Smooth muscle cell (in vitro differentiated cells): ENCODE results near the gene CPNE2. TPM values are rescaled to one million over a fixed set of nuclear protein-coding genes. Genes with fewer than 3 reads are reported as not detected.
"Not testable (repeated sequence)": the region's sequence is repeated elsewhere in the genome, so short reads cannot be mapped to it uniquely, and the experiment has no call there.

ENCODE experiments used
- DNase-seq: peaks from one replicate; lab custom pipeline; 2025; ENCODE audit not compliant: unreplicated experiment; lab: John Stamatoyannopoulos, UW
- H2AFZ ChIP-seq: fragments of 200-600 bp; sonication (generic); 2 replicates; pipeline ENCODE4 v1.6.0; 2016; ENCODE audit warnings: antibody characterized with exemption, low read depth, mild to moderate bottlenecking
- H3F3A ChIP-seq: fragments of 200-600 bp; sonication (generic); 2 replicates; pipeline ENCODE4 v1.6.0; 2017; ENCODE audit warnings: antibody characterized with exemption, low read depth
- H3K27ac ChIP-seq: fragments of 200-600 bp; sonication (generic); 2 replicates; pipeline ENCODE4 v1.5.1; 2016; ENCODE audit warnings: low read depth, mild to moderate bottlenecking
- H3K27me3 ChIP-seq: fragments of 200-600 bp; sonication (generic); 2 replicates; pipeline ENCODE4 v1.6.1; 2016; ENCODE audit warnings: low read depth, mild to moderate bottlenecking
- H3K36me3 ChIP-seq: fragments of 200-600 bp; sonication (generic); 2 replicates; pipeline ENCODE4 v1.5.1; 2016; ENCODE audit warnings: low read depth
- H3K4me1 ChIP-seq: fragments of 200-600 bp; sonication (generic); 2 replicates; pipeline ENCODE4 v1.5.1; 2016; ENCODE audit warnings: low read depth
- H3K4me2 ChIP-seq: fragments of 200-600 bp; sonication (generic); 2 replicates; pipeline ENCODE4 v1.6.0; 2016; ENCODE audit warnings: mild to moderate bottlenecking
- H3K4me3 ChIP-seq: fragments of 200-600 bp; sonication (generic); 2 replicates; pipeline ENCODE4 v1.5.1; 2016; ENCODE audit warnings: mild to moderate bottlenecking
- H3K79me2 ChIP-seq: fragments of 200-600 bp; sonication (generic); 2 replicates; pipeline ENCODE4 v1.6.0; 2016; ENCODE audit warnings: low read depth, mild to moderate bottlenecking
- H3K9ac ChIP-seq: fragments of 200-600 bp; sonication (generic); 2 replicates; pipeline ENCODE4 v1.6.0; 2016; ENCODE audit warnings: low read depth
- H3K9me3 ChIP-seq: fragments of 200-600 bp; sonication (generic); replicated peaks from 2 replicates; pipeline ENCODE4 v1.5.1; 2016; ENCODE audit warnings: low read depth
- H4K20me1 ChIP-seq: fragments of 200-600 bp; sonication (generic); 2 replicates; pipeline ENCODE4 v1.6.0; 2016; ENCODE audit warnings: low read depth
- WGBS: methylation state at CpG from one replicate; pipeline ENCODE4 v1.1.7; 2016; ENCODE audit warnings: low lambda C conversion rate; 5-methylcytosine and 5-hydroxymethylcytosine counted together
- polyA plus RNA-seq: library from polyadenylated mRNA; unstranded; fragments of >200 nt; fragmentation: Nextera tagmentation; extraction: Ambion mirVana; gene quantifications from 2 replicates; pipeline ENCODE4 v1.2.1, GENCODE V29; 2016
- total RNA-seq: library from RNA; depleted of rRNA; stranded (reverse); fragments of >200 nt; gene quantifications from 2 replicates; pipeline ENCODE4 v1.2.3, GENCODE V29; 2014
- TF ChIP-seq, protein P1 (sequence below): fragments of 200-600 bp; sonication (generic); IDR thresholded peaks from 2 replicates; pipeline ENCODE4 v1.5.1; 2017; ENCODE audit warnings: borderline replicate concordance, mild to moderate bottlenecking, antibody characterized with exemption; ENCODE audit not compliant: insufficient read depth, poor library complexity, severe bottlenecking

The CPNE2 gene
- total and polyA plus RNA-seq, 2 experiments from 2014 or later: 18.2 to 19.8 TPM

DNA sequence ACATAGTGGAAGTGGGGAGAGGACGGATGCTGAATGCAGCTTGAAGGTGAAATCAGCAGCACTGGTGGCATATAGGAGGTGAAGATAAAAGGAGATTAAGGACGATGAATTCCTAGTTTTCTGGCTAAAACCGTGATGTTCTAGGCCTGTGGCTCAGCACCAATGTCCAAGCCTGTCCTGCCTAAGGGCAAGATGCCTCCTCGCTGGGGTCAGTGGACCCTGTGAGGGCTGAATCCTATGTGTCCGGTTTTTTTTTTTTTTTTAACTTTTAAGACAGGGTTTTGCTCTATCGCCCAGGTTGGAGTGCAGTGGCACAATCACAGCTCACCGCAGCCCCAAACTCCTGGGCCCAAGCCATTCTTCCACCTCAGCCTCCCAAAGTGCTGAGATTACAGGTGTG lies 12.8 kb downstream of the CPNE2 start:
- no peak overlapping the region for H3K9ac ChIP-seq
- WGBS: 97% methylated on average over 7 of the region's 7 CpGs
- peaks cover 19% of the 10 kb centered on the region for H4K20me1 ChIP-seq

DNA sequence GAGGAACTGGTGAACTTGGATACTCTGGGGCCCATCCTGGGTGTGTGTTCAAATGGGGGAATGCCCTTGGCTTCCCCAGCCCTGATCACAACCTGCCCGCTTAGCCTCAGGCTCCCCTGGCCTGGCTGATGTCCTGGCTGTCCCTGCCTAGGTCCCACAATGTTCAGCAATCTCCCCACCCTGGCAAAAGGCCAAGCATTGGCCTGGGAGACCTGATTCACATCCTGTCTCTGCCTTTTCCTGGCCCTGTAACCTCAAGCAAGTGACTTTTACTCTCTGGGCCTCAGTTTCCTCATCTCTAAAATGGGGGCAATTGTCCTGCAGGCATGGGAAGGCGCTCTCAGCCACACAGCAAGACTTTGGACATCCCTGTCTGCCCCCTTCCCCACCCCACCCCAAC lies 14.4 kb downstream of the CPNE2 start:
- no peak overlapping the region for H3K9ac ChIP-seq
- no peaks in the 10 kb centered on the region for H3K4me1 ChIP-seq
- no peak overlapping the region for H3K4me2 ChIP-seq
- no peak for DNase-seq
- no peak overlapping the region for H3K4me3 ChIP-seq
- H2AFZ ChIP-seq: no peak overlapping the region
- peaks cover 20% of the 10 kb centered on the region for H4K20me1 ChIP-seq
- WGBS: 100% methylated on average over 2 of the region's 2 CpGs
- no peak overlapping the region for H3K27ac ChIP-seq
- H3K36me3 ChIP-seq: no peaks in the 10 kb centered on the region
- TF ChIP-seq, protein P1, sequence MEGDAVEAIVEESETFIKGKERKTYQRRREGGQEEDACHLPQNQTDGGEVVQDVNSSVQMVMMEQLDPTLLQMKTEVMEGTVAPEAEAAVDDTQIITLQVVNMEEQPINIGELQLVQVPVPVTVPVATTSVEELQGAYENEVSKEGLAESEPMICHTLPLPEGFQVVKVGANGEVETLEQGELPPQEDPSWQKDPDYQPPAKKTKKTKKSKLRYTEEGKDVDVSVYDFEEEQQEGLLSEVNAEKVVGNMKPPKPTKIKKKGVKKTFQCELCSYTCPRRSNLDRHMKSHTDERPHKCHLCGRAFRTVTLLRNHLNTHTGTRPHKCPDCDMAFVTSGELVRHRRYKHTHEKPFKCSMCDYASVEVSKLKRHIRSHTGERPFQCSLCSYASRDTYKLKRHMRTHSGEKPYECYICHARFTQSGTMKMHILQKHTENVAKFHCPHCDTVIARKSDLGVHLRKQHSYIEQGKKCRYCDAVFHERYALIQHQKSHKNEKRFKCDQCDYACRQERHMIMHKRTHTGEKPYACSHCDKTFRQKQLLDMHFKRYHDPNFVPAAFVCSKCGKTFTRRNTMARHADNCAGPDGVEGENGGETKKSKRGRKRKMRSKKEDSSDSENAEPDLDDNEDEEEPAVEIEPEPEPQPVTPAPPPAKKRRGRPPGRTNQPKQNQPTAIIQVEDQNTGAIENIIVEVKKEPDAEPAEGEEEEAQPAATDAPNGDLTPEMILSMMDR: no peak
- no peaks in the 10 kb centered on the region for H3K79me2 ChIP-seq
- H3K9me3 ChIP-seq: no peaks in the 10 kb centered on the region
- H3F3A ChIP-seq: no peaks in the 10 kb centered on the region
- no peaks in the 10 kb centered on the region for H3K27me3 ChIP-seq

More for the DNA sequence above, 12.8 kb downstream of the CPNE2 start:
- H3K36me3 ChIP-seq: no peaks in the 10 kb centered on the region
- H3K4me2 ChIP-seq: no peak overlapping the region
- no peak overlapping the region for H3K27ac ChIP-seq
- H3K27me3 ChIP-seq: no peaks in the 10 kb centered on the region
- H3K4me3 ChIP-seq: no peak overlapping the region
- no peaks in the 10 kb centered on the region for H3K9me3 ChIP-seq
- TF ChIP-seq, protein P1: no peak
- H2AFZ ChIP-seq: no peak overlapping the region
- peaks cover 3% of the 10 kb centered on the region for H3K79me2 ChIP-seq
- DNase-seq: no peak
- no peaks in the 10 kb centered on the region for H3K4me1 ChIP-seq
- no peaks in the 10 kb centered on the region for H3F3A ChIP-seq

DNA sequence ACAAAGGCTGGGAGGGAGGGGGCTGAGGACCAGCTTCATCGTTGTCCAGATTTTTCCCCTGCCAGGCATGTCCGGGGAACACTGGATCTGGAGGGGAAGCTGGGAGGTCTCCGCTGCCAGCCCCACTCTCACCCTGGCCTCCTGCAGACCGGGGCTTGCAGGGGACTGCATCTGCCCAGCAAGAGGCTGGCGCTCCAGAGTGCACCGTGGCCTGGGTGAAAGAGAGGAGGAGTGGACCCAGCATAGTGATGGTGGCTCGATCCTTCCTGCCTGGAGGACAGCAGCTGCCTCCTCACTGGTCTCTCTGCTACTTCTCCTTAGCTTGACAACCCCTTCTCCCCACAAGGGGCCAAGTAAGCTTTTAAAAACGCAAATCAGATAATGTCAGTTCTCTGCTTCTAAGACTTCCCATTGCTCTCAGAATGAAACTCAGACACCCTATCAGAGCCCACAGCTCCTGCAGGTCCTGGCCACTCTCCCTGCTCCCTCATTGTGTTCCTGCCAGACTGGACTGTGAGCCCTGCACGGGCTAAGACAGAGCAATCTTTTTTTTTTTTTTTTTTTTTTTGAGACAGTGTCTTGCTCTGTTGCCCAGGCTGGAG lies 15.0 kb downstream of the CPNE2 start:
- 80% methylated on average over 9 of the region's 9 CpGs for WGBS
- Histone ChIP-seq H2AFZ (no peak overlapping the region), H3F3A (no peaks in the 10 kb centered on the region), H3K4me2 (no peak overlapping the region), H3K27me3 (no peaks in the 10 kb centered on the region), H3K9ac (no peak overlapping the region), H3K9me3 (no peaks in the 10 kb centered on the region), H3K27ac (no peak overlapping the region), H4K20me1 (peaks cover 21% of the 10 kb centered on the region), H3K36me3 (no peaks in the 10 kb centered on the region), H3K4me3 (no peak overlapping the region), H3K4me1 (no peaks in the 10 kb centered on the region), H3K79me2 (no peaks in the 10 kb centered on the region)
- no peak for DNase-seq
- TF ChIP-seq, protein P1: no peak

DNA sequence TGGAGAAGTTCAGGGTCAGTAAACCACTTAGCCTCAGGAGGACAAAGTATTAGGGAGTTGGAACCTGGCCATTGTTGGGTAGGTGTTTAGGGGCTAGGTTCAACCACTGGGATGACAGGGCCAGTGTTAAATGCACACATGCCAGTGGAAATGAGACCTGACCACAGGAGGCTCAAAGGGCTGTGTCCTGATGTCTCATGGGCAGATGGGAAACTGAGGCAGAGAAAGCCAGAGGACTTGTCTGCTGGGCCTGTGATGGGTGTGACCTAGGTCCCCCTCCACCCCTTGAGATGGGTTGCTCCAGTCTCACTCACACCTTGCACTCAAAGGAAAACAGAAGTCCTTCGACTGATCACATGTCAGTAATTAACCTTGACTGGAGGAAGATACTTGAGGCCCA lies 16.0 kb downstream of the CPNE2 start:
- no peak overlapping the region for H3K4me2 ChIP-seq
- no peaks in the 10 kb centered on the region for H3K9me3 ChIP-seq
- H3K27me3 ChIP-seq: no peaks in the 10 kb centered on the region
- H3F3A ChIP-seq: no peaks in the 10 kb centered on the region
- WGBS: 73% methylated on average over 1 of the region's 1 CpG
- no peaks in the 10 kb centered on the region for H3K36me3 ChIP-seq
- DNase-seq: no peak
- no peak overlapping the region for H3K27ac ChIP-seq
- H3K79me2 ChIP-seq: no peaks in the 10 kb centered on the region
- H3K4me3 ChIP-seq: no peak overlapping the region
- H2AFZ ChIP-seq: no peak overlapping the region
- TF ChIP-seq, protein P1: no peak
- H4K20me1 ChIP-seq: peaks cover 21% of the 10 kb centered on the region
- H3K4me1 ChIP-seq: no peaks in the 10 kb centered on the region
- no peak overlapping the region for H3K9ac ChIP-seq

DNA sequence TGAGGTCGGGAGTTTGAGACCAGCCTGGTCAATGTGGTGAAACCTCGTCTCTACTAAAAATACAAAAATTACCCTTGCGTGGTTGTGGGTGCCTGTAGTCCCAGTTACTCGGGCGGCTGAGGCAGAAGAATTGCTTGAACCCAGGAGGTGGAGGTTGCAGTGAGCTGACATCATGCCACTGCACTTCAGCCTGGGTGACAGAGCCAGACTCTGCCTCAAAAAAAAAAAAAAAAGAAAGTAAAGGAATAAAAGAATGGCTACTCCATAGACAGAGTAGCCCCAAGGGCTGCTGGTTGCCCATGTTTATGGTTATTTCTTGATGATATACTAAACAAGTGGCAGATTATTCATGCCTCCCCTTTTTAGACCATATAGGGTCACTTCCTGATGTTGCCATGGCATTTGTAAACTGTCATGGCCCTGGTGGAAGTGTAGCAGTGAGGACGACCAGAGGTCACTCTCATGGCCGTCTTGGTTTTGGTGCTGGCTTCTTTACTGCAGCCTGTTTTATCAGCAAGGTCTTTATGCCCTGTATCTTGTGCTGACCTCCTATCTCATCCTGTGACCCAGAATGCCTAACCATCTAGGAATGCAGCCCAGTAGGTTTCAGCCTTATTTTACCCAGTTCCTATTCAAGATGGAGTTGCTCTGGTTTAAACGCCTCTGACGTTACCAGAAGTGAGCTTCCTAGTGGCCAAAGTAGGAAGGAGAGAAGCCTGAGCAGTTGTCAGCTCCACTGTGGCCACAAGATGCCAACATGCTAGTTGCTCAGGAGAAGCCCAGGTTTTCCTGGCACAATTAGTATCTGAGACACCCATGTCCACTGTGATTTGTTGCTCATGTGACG lies 17.1 kb downstream of the CPNE2 start:
- not testable (repeated sequence) for H3K4me2 ChIP-seq, H3K4me3 ChIP-seq, H3K9ac ChIP-seq, H3K9me3 ChIP-seq, H2AFZ ChIP-seq, DNase-seq, H3K36me3 ChIP-seq, H3K27me3 ChIP-seq, H3K79me2 ChIP-seq, H3F3A ChIP-seq, H3K4me1 ChIP-seq, H3K27ac ChIP-seq
- peaks cover 21% of the 10 kb centered on the region for H4K20me1 ChIP-seq
- 74% methylated on average over 10 of the region's 10 CpGs for WGBS
